ENCODE results near the gene UBE3B.

DNA sequence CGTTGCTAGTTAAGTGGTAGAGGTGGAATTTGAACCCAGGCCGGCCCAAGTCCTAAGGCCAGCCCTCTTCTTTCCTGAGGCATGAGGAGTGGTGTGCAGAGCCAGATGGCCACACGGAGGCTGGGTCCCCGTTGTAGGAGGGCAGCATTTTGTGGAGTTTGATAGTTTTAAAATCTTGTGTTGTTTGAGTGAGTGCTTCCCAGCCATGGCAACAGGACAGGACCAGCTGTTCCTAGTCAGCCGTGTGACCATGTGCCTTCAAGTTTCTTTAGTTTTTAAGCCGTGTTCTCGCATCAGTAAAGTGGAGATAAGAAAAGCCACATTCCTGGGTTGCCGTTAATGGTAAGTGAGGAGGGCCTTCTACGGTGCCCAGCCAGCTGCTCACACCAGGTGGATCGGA is 44.4 kb downstream of the UBE3B start:
- TF ChIP-seq, protein P1, sequence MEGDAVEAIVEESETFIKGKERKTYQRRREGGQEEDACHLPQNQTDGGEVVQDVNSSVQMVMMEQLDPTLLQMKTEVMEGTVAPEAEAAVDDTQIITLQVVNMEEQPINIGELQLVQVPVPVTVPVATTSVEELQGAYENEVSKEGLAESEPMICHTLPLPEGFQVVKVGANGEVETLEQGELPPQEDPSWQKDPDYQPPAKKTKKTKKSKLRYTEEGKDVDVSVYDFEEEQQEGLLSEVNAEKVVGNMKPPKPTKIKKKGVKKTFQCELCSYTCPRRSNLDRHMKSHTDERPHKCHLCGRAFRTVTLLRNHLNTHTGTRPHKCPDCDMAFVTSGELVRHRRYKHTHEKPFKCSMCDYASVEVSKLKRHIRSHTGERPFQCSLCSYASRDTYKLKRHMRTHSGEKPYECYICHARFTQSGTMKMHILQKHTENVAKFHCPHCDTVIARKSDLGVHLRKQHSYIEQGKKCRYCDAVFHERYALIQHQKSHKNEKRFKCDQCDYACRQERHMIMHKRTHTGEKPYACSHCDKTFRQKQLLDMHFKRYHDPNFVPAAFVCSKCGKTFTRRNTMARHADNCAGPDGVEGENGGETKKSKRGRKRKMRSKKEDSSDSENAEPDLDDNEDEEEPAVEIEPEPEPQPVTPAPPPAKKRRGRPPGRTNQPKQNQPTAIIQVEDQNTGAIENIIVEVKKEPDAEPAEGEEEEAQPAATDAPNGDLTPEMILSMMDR (IDR thresholded peaks at IDR 0.05; ENCODE audit: low read length), result no peak
- TF ChIP-seq EZH2 (IDR thresholded peaks at IDR 0.05; ENCODE audit: borderline replicate concordance, low read length), result no peak

Measured in OCI-LY1 (cell line).